GM18511 (cell line): ENCODE results near the gene BPIFB1.

ENCODE experiments used
- ATAC-seq: cut with Tn5 transposase; IDR thresholded peaks from one replicate; pipeline ENCODE4 v1.9.1; 2021; ENCODE audit warnings: mild to moderate bottlenecking, moderate library complexity; ENCODE audit not compliant: unreplicated experiment

Gene BPIFB1

DNA sequence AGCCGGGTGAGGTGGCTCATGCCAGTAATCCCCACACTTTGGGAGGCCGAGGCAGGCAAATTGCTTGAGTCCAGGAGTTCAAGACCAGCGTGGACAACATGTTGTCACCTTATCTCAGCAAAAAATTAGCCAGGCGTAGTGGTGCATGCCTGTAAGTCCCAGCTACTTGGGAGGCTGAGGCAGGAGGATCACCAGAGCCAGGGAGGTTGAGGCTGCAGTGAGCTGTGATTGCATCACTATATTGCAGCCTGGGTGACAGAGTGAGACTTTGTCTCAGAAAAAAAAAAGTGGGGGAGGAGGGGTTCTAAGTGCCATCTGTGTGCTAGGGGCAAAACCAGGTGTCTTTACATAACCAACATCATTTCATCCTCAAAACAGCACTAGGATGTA lies 70.0 kb downstream of the BPIFB1 start:
- ATAC-seq, result no peak
